Testis (tissue), 3 donors: Measurements from ENCODE around the gene VN1R5. TPM values are rescaled to one million over a fixed set of nuclear protein-coding genes. Genes with fewer than 3 reads are reported as not detected.

Source experiments
- DNase-seq: peaks from one replicate; pipeline ENCODE4 v3.0.0-alpha.2; 2019
- H3K27ac ChIP-seq, 2 donors: fragments of 200-600 bp; sonication (generic); one replicate each; pipeline ENCODE4 v1.5.1; 2019
- H3K27me3 ChIP-seq: fragments of 200-600 bp; sonication (generic); one replicate; pipeline ENCODE4 v1.5.1; 2019
- H3K36me3 ChIP-seq: fragments of 200-600 bp; sonication (generic); one replicate; pipeline ENCODE4 v1.5.1; 2017; ENCODE audit warnings: low read depth; ENCODE audit errors: missing control alignments
- H3K4me1 ChIP-seq: fragments of 200-600 bp; sonication (generic); one replicate; pipeline ENCODE4 v1.5.1; 2019
- H3K4me3 ChIP-seq, 2 donors: fragments of 200-600 bp; sonication (generic); one replicate each; pipeline ENCODE4 v1.5.1; 2017 to 2019
- H3K9me3 ChIP-seq: fragments of 200-600 bp; sonication (generic); one replicate; pipeline ENCODE4 v1.5.1; 2017
- POLR2A ChIP-seq: fragments of 450-650 bp; IDR thresholded peaks from one replicate; pipeline ENCODE4 v1.6.1; 2017; ENCODE audit warnings: antibody characterized with exemption, mild to moderate bottlenecking, moderate library complexity
- WGBS, 2 donors: methylation state at CpG; one replicate each; pipeline ENCODE4 v1.1.5; 2018; 5-methylcytosine and 5-hydroxymethylcytosine counted together
- intact Hi-C: fragments of 100-400 bp; cut with DNase I; formaldehyde crosslinking; loops from one replicate; pipeline ENCODE4 v1.15.1; 2023; ENCODE audit warnings: low total_unique reads
- polyA plus RNA-seq: library from polyadenylated mRNA; stranded (reverse); fragments of 350-450 nt; fragmentation: Illumina TruSeq; extraction: RNeasy Lipid Tissue Mini Kit (QIAGEN cat#74804); gene quantifications from one replicate; pipeline ENCODE4 v1.2.3, GENCODE V29; 2014; ENCODE audit warnings: low read depth, low replicate concordance; ENCODE audit not compliant: insufficient read depth
- total RNA-seq, 2 donors: library from RNA; depleted of rRNA; stranded (reverse); fragments of >200 nt; gene quantifications; one replicate each; pipeline ENCODE4 v1.2.3, GENCODE V29; 2016
- TF ChIP-seq, protein P1 (sequence below), 3 experiments: fragments of 450-650 bp in 2 of 3; fragments of 200-600 bp in 1 of 3; sonication (generic) in 1 of 3; IDR thresholded peaks; one replicate each; pipeline ENCODE4 v1.5.1; 2016 to 2019; ENCODE audit warnings: antibody characterized with exemption in 3 of 3, mild to moderate bottlenecking in 2 of 3, moderate library complexity in 1 of 3

VN1R5 gene
- total and polyA plus RNA-seq, 3 donors from 2014 or later, result not detected

- Histone ChIP-seq H3K4me1 (no peaks in the 10 kb centered on the region), H3K27ac (no peak overlapping the region), H3K27me3 (no peaks in the 10 kb centered on the region), H3K9me3 (no peaks in the 10 kb centered on the region), H3K4me3 (no peak overlapping the region), H3K36me3 (no peaks in the 10 kb centered on the region)
- TF ChIP-seq POLR2A, result no peak
- TF ChIP-seq, protein P1, sequence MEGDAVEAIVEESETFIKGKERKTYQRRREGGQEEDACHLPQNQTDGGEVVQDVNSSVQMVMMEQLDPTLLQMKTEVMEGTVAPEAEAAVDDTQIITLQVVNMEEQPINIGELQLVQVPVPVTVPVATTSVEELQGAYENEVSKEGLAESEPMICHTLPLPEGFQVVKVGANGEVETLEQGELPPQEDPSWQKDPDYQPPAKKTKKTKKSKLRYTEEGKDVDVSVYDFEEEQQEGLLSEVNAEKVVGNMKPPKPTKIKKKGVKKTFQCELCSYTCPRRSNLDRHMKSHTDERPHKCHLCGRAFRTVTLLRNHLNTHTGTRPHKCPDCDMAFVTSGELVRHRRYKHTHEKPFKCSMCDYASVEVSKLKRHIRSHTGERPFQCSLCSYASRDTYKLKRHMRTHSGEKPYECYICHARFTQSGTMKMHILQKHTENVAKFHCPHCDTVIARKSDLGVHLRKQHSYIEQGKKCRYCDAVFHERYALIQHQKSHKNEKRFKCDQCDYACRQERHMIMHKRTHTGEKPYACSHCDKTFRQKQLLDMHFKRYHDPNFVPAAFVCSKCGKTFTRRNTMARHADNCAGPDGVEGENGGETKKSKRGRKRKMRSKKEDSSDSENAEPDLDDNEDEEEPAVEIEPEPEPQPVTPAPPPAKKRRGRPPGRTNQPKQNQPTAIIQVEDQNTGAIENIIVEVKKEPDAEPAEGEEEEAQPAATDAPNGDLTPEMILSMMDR (IDR thresholded peaks at IDR 0.05), result no peak
- 74 to 79% methylated on average over 5 of the region's 5 CpGs for WGBS, 2 donors
- no peak for DNase-seq
- intact Hi-C loops, result no loop called here
Measured at GRCh38 chr1:247295746-247296145, 39.9 kb downstream of the VN1R5 start.

GRCh38 chr1:247296599-247297180 is 40.8 kb downstream of the VN1R5 start:
- no peak for TF ChIP-seq POLR2A
- TF ChIP-seq, protein P1 (IDR thresholded peaks at IDR 0.05), result no peak
- H3K4me3 ChIP-seq, result no peak overlapping the region
- H3K27ac ChIP-seq, result no peak overlapping the region
- DNase-seq, result no peak
- H3K27me3 ChIP-seq, result no peaks in the 10 kb centered on the region
- intact Hi-C loops, result no loop called here
- H3K4me1 ChIP-seq, result no peaks in the 10 kb centered on the region
- 90 to 91% methylated on average over 8 of the region's 8 CpGs for whole genome bisulfite sequencing, 2 donors
- no peaks in the 10 kb centered on the region for H3K9me3 ChIP-seq
- no peaks in the 10 kb centered on the region for H3K36me3 ChIP-seq

DNA sequence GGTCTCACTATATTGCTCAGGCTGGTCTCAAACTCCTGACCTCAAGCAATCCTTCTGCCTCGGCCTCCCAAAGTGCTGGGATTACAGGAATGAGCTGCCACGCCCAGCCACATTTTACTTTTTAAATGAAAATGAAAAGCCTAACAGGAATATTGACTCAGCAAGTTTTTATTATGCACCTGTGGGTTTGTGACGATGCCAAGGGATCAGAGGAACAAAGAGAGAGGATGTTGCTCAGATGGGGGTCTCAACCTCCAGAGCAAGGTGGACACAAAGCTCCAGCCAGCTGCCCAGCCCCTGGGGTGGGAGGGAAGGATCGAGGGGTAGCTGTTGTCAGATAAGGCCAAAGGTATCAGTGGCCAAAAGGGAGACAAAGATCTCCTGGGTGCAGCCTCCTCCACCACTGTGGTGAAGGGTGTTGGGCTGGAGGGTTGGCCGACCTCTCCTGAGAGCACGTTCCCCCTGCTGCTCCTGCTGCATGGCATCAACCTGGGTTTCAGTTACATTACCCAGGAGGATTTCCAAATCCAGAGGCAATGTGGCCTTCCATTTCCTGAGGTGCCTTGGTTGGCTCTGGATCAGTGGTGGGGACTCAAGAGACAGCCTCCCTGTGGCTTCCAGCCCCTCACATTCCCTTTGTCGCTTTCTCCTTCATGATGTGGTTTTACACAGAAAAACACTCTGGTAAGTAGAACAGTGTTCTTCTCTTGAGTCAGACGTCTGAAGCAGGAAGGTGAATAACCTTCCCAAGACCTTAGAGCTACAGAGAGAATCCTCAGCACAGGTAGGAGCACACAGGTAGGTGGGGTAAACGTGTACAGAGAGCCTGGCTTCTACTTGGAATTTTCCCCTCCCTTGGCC is 41.6 kb downstream of the VN1R5 start:
- no peak for TF ChIP-seq POLR2A
- TF ChIP-seq, protein P1 (IDR thresholded peaks at IDR 0.05), result no peak
- 82 to 90% methylated on average over 9 of the region's 9 CpGs for WGBS, 2 donors
- H3K4me1 ChIP-seq, result no peaks in the 10 kb centered on the region
- no peaks in the 10 kb centered on the region for H3K9me3 ChIP-seq
- DNase-seq, result no peak
- no peak overlapping the region for H3K4me3 ChIP-seq
- no peaks in the 10 kb centered on the region for H3K36me3 ChIP-seq
- intact Hi-C loops, result no loop called here
- H3K27me3 ChIP-seq, result no peaks in the 10 kb centered on the region
- H3K27ac ChIP-seq, result no peak overlapping the region

DNA sequence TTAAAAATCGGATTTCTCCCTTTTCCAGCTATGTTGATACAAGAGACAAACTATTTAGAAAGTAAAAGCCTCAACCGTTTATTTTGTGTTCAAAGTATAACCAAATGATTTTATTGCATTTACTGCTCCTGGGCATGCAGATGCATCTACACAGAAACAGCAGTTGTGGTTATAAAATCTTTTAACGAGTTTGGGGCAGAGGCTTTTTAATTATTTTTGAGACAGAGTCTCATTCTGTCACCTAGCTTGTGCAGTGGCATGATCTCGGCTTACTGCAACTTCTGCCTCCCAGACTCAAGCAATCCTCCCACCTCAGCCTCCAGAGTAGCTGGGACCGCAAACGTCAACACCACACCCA is 42.2 kb downstream of the VN1R5 start:
- TF ChIP-seq, protein P1 (IDR thresholded peaks at IDR 0.05), result no peak
- no peak for TF ChIP-seq POLR2A

More for the DNA sequence above, 42.2 kb downstream of the VN1R5 start:
- WGBS, 2 donors, result 78 to 80% methylated on average over 6 of the region's 6 CpGs
- H3K36me3 ChIP-seq, result no peaks in the 10 kb centered on the region
- no peaks in the 10 kb centered on the region for H3K4me1 ChIP-seq
- no peaks in the 10 kb centered on the region for H3K27me3 ChIP-seq
- intact Hi-C loops, result no loop called here
- H3K27ac ChIP-seq, result no peak overlapping the region
- H3K9me3 ChIP-seq, result no peaks in the 10 kb centered on the region
- no peak for DNase-seq
- H3K4me3 ChIP-seq, result no peak overlapping the region
